Thoracic aorta (tissue), 2 donors: ENCODE data around the gene KIAA1671. TPM values are rescaled to one million over a fixed set of nuclear protein-coding genes. Genes with fewer than 3 reads are reported as not detected.

Source experiments
- ATAC-seq: fragments of 150-250 bp; one replicate; pipeline ENCODE4 v1.8.0; 2017; ENCODE audit warnings: low read depth; ENCODE audit not compliant: insufficient number of reproducible peaks, low FRiP score
- DNase-seq: peaks from one replicate; pipeline ENCODE4 v3.0.0-alpha.2; 2020; ENCODE audit warnings: low spot score
- H3K27ac ChIP-seq, 2 donors: fragments of 200-600 bp; sonication (generic); 1 replicate in 1 of 2; 2 replicates in 1 of 2; pipeline ENCODE4 v1.5.1; 2016; ENCODE audit warnings: mild to moderate bottlenecking in 2 of 2, moderate library complexity in 2 of 2
- H3K27me3 ChIP-seq: fragments of 200-600 bp; sonication (generic); replicated peaks from 2 replicates; pipeline ENCODE4 v1.6.0; 2016; ENCODE audit warnings: mild to moderate bottlenecking; ENCODE audit not compliant: insufficient read depth
- H3K36me3 ChIP-seq: fragments of 200-600 bp; sonication (generic); one replicate; pipeline ENCODE4 v1.5.1; 2016
- H3K4me1 ChIP-seq, 2 donors: fragments of 200-600 bp; sonication (generic); 1 replicate in 1 of 2; 2 replicates in 1 of 2; pipeline versions ENCODE4 v1.5.1 to v1.6.0; 2016; ENCODE audit warnings: low read depth in 2 of 2, mild to moderate bottlenecking in 1 of 2; ENCODE audit not compliant: control insufficient read depth in 1 of 2
- H3K4me3 ChIP-seq: fragments of 200-600 bp; sonication (generic); 2 replicates; pipeline ENCODE4 v1.5.1; 2016; ENCODE audit warnings: mild to moderate bottlenecking
- H3K9me3 ChIP-seq: fragments of 200-600 bp; sonication (generic); 2 replicates; pipeline ENCODE4 v1.5.1; 2016
- total RNA-seq, 2 donors: library from RNA; depleted of rRNA; stranded (reverse); fragments of >200 nt; gene quantifications; one replicate each; pipeline versions ENCODE4 v1.1.0 to v1.2.3, GENCODE V29; 2016
- TF ChIP-seq, protein P1 (sequence below): fragments of 200-600 bp; sonication (generic); IDR thresholded peaks from one replicate; pipeline ENCODE4 v1.5.1; 2019; ENCODE audit warnings: antibody characterized with exemption

Gene KIAA1671
- total RNA-seq, 2 donors from 2014 or later: 57.8 to 86.8 TPM

DNA sequence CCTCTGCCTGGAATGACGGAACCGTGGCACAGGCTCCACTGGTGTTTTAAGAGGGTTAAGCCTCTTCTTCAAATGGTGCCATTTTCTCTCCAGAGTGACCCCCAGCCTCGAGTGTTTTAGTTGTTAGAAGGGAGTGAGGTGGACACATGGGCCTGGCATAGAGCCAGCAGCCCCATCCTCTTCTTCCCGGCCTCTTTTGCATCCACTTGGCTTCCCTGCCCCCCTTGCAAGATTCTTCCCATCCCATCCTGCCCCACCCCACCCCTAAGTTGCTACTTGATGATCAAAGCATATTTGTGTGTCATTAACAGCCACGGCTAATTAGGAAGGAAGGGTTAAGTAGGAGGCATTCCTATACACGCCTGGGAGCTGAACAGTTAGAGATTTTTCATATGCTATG, 174.8 kb downstream of the KIAA1671 start:
- H3K9me3 ChIP-seq: no peaks in the 10 kb centered on the region
- TF ChIP-seq, protein P1, sequence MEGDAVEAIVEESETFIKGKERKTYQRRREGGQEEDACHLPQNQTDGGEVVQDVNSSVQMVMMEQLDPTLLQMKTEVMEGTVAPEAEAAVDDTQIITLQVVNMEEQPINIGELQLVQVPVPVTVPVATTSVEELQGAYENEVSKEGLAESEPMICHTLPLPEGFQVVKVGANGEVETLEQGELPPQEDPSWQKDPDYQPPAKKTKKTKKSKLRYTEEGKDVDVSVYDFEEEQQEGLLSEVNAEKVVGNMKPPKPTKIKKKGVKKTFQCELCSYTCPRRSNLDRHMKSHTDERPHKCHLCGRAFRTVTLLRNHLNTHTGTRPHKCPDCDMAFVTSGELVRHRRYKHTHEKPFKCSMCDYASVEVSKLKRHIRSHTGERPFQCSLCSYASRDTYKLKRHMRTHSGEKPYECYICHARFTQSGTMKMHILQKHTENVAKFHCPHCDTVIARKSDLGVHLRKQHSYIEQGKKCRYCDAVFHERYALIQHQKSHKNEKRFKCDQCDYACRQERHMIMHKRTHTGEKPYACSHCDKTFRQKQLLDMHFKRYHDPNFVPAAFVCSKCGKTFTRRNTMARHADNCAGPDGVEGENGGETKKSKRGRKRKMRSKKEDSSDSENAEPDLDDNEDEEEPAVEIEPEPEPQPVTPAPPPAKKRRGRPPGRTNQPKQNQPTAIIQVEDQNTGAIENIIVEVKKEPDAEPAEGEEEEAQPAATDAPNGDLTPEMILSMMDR: no peak
- H3K27ac ChIP-seq: no peak overlapping the region
- H3K36me3 ChIP-seq: no peaks in the 10 kb centered on the region
- no peaks in the 10 kb centered on the region for H3K27me3 ChIP-seq
- H3K4me1 ChIP-seq: peaks cover 18 to 66% of the 10 kb centered on the region in 2 donors
- DNase-seq (no peak), ATAC-seq (no peak)
- H3K4me3 ChIP-seq: no peak overlapping the region

DNA sequence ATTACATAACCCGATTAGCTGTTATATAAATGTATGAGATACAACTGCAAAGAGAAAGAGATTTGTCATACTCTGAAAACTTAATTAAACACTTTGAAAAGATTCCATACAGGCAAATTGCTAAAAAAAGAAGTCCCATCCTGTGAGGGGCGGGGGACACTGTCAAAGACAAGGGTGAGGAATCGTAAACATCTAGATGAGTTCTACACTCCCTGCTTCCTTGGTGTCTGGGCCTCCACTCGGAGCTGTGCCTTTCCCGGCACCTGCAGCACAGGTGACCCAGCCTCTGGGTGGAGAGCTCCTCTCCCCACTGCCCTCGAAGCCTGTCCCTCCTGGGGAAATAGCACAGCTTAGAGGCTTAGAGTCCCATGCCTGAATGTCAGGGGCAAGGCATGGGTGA, 177.9 kb downstream of the KIAA1671 start:
- H3K4me1 ChIP-seq: peaks cover 32 to 87% of the 10 kb centered on the region in 2 donors
- DNase-seq: no peak
- no peak overlapping the region for H3K4me3 ChIP-seq
- no peak for ATAC-seq
- H3K9me3 ChIP-seq: no peaks in the 10 kb centered on the region
- no peaks in the 10 kb centered on the region for H3K36me3 ChIP-seq
- TF ChIP-seq, protein P1: no peak
- H3K27me3 ChIP-seq: no peaks in the 10 kb centered on the region
- no peak overlapping the region for H3K27ac ChIP-seq

DNA sequence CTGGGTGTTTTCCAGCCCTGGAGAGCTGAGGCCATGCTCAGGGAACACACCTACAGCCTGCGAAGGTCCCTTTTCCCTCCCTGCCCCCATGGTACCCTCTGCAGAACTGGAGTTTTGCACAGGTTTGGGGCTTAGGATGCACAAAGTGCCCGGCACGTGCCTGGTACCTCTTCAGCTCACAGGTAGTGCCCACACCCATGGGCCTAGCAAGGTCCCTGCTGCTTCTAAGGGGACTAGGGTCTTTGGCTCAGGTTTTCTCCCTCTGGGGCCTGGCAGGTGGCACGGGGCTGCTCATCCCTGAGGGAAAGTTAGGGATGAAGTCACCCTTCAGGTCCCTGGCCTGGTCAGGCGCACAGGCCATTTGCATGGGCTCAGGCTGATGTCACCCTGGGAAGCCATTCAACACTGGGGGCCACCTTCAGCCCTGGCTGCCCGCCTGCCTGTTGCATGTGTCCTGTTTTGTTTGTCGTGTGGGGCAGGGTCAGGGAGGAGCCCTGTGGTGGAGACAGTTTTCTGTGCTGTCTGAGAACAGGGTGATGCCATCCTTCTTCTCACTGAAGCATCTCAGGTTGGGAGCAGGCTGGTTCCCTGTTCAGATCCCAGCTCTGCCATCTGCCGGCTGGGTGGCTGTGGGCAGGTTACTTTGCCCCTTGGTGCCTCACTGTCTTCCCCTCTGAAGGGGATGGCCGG, 178.8 kb downstream of the KIAA1671 start:
- Histone ChIP-seq H3K36me3 (no peaks in the 10 kb centered on the region), H3K9me3 (no peaks in the 10 kb centered on the region), H3K27me3 (no peaks in the 10 kb centered on the region), H3K4me3 (no peak overlapping the region), H3K27ac (peak overlapping the region in 1 of 2 donors; percentile 21), H3K4me1 (peaks cover 32 to 78% of the 10 kb centered on the region in 2 donors)
- TF ChIP-seq, protein P1: no peak
- DNase-seq (no peak), ATAC-seq (no peak)

GRCh38 chr22:25134028-25134427, 181.5 kb downstream of the KIAA1671 start:
- ATAC-seq: no peak
- Histone ChIP-seq H3K27me3 (no peaks in the 10 kb centered on the region), H3K4me1 (peaks cover 15 to 64% of the 10 kb centered on the region in 2 donors), H3K4me3 (peak overlapping the region; percentile 2), H3K27ac (peak overlapping the region; percentile 2 to 44), H3K9me3 (no peaks in the 10 kb centered on the region), H3K36me3 (no peaks in the 10 kb centered on the region)
- DNase-seq: no peak
- TF ChIP-seq, protein P1: no peak

DNA sequence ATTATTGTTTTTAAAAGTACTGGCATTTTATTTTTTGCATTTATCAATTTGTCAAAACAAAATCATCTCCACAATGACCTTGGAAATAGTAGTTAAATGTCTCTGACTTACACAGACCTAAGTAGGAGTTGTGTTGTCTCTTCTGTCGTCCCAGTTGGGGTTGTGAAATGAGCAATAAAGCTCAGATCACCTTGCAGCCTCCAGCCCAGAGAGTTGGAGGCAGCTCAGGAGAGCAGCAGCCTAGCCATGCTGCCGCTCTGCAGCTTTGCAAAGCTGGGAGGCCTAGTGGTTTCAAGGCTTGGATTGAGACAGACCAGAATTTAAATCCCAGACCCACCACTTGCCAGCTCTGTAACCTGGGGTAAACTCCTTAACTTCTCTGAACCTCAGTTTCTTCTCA, 181.9 kb downstream of the KIAA1671 start:
- Histone ChIP-seq H3K27ac (peak overlapping the region; percentile 2 to 44), H3K27me3 (no peaks in the 10 kb centered on the region), H3K9me3 (no peaks in the 10 kb centered on the region), H3K36me3 (no peaks in the 10 kb centered on the region), H3K4me3 (no peak overlapping the region), H3K4me1 (peaks cover 20 to 65% of the 10 kb centered on the region in 2 donors)
- TF ChIP-seq, protein P1: no peak
- ATAC-seq: no peak
- DNase-seq: no peak
